Measurements from ENCODE around the gene CHTF18. TPM values are rescaled to one million over a fixed set of nuclear protein-coding genes. Genes with fewer than 3 reads are reported as not detected.

The CHTF18 gene
- total RNA-seq, 1 experiment from 2014 or later = 120 TPM

- H3K27ac Mint-ChIP-seq = peak overlapping the region in 1 of 3 experiments; percentile 78; a peak in 1 of 7 replicates
- no peaks in the 10 kb centered on the region for H3K23me2 ChIP-seq (ENCODE audit: insufficient read length, low read depth, low read length, poor library complexity, severe bottlenecking)
- no peak overlapping the region for H2BK15ac ChIP-seq (ENCODE audit: low read depth, low read length)
- H3K56ac ChIP-seq (ENCODE audit: insufficient read length, low read depth, low read length) = no peak overlapping the region
- no peak for DNase-seq
- WGBS (ENCODE audit: extremely low coverage, insufficient read length, low lambda C conversion rate) = no CpG with 5 or more reads among the region's 48 CpGs
- no peaks in the 10 kb centered on the region for H4K20me1 ChIP-seq (ENCODE audit: control insufficient read depth, insufficient read depth, insufficient read length)
- no peak overlapping the region for H4K8ac ChIP-seq (replicated peaks; ENCODE audit: insufficient read length, low read depth, low read length)
- no peak overlapping the region for H3T11ph ChIP-seq (ENCODE audit: low read length)
- H3K27ac ChIP-seq (ENCODE audit: insufficient read length, low read depth, low read length) = no peak overlapping the region
- no peak overlapping the region for H2AFZ ChIP-seq (ENCODE audit: low read length)
- H3K27me3 ChIP-seq (ENCODE audit: insufficient read depth, low read length) = no peaks in the 10 kb centered on the region
- H3K23ac ChIP-seq (ENCODE audit: insufficient read length, low read depth, low read length) = no peak overlapping the region
- H3K79me1 ChIP-seq (ENCODE audit: insufficient read depth, low read depth, low read length, poor library complexity, severe bottlenecking) = no peaks in the 10 kb centered on the region
- H3K27me3 Mint-ChIP-seq (ENCODE audit: low read depth) = peaks cover 15% of the 10 kb centered on the region
- no peak overlapping the region for H3K4me3 Mint-ChIP-seq
- no peak overlapping the region for H3K4me2 ChIP-seq (ENCODE audit: insufficient read depth, insufficient read length, low read length)
- H2BK120ac ChIP-seq (ENCODE audit: low read depth, low read length, poor library complexity, severe bottlenecking) = no peak overlapping the region
- H3K4me1 Mint-ChIP-seq = peaks cover 2 to 3% of the 10 kb centered on the region in 2 experiments; a peak in 2 of 4 replicates
- H3K9me3 Mint-ChIP-seq = peaks cover 22 to 30% of the 10 kb centered on the region in 2 experiments
- no peaks in the 10 kb centered on the region for H3K4me1 ChIP-seq (ENCODE audit: insufficient read depth, low read length)
- no peak overlapping the region for H3K9ac ChIP-seq (ENCODE audit: extremely low read depth, insufficient read length, low read length)
- no peak overlapping the region for H3K18ac ChIP-seq (ENCODE audit: insufficient read length, low read depth, low read length)
- H3K14ac ChIP-seq (ENCODE audit: insufficient read depth, low read length) = no peak overlapping the region
- no peak overlapping the region for H2BK5ac ChIP-seq (ENCODE audit: insufficient read length, low read length)
- H2AK5ac ChIP-seq (ENCODE audit: insufficient read length, low read length) = no peak overlapping the region
- no peak overlapping the region for H2BK12ac ChIP-seq (ENCODE audit: insufficient read length, low read depth, low read length)
- no peaks in the 10 kb centered on the region for H3K79me2 ChIP-seq (ENCODE audit: insufficient read depth, low read length)
- peaks cover 2 to 3% (median 2%) of the 10 kb centered on the region in 3 experiments; a peak in 4 of 7 replicates for H3K36me3 Mint-ChIP-seq (ENCODE audit: insufficient read depth in 1 of 3, low read depth in 3 of 3)
- no peak overlapping the region for H4K91ac ChIP-seq (ENCODE audit: insufficient read length, low read depth, low read length)
- H3K9me3 ChIP-seq (ENCODE audit: control insufficient read depth, low read depth, low read length) = no peaks in the 10 kb centered on the region
- H3K4ac ChIP-seq (ENCODE audit: low read depth, low read length) = no peak overlapping the region
- TF ChIP-seq CTCF (conservative IDR thresholded peaks at IDR 0.05) = no peak
- H2BK20ac ChIP-seq (ENCODE audit: low read depth, low read length, poor library complexity, severe bottlenecking) = no peak overlapping the region
- no peak overlapping the region for H4K5ac ChIP-seq (ENCODE audit: insufficient read length, low read depth, low read length)
Measured at GRCh38 chr16:844638-845350, 56.4 kb downstream of the CHTF18 start.
